ENCODE results near the gene NUP210L. TPM values are rescaled to one million over a fixed set of nuclear protein-coding genes. Genes with fewer than 3 reads are reported as not detected.

NUP210L gene
- total and polyA plus RNA-seq, 9 of the 15 experiments (the other 6 are each of a cell fraction or from before 2014, with no cell fraction given): 0.01 to 0.04 TPM; not detected in 7

DNA sequence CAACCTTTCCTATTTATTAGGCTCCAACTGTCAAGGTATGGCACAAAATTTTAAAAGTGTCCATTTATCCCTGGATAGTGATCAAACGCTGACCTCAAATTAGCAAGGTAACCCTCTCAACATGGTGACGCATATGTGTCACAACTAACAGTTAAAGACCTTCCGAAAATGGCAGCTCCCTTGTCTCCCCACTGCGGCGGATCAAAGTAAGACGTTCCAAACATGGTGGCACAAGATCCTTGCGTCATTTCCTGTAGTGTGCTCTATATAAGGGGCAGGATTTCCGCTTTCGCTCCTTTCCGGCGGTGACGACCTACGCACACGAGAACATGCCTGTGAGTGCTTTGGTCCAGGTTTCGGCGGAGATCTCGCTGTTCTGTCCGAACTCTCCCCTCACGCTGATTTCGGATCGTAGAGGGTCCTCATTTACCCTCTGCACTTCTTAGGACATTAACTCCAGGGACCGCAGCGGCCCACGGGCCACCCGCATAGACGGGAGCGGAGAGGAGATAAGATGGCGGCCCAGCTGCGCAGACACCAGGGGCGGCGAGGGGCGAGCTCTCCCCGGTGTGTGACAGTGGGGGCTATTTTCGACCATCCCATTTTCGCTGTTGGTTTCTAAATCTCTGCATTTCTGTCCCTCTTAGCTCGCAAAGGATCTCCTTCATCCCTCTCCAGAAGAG is 164.3 kb downstream of the NUP210L start, which contains the start of gene RPS27:
TSS of gene RPS27 (plus strand) at position 295 of the 683 bp plus-strand sequence. CDS start at position 330, 35 bp downstream.
- H3K4me1 ChIP-seq (replicated peaks in 1 of 2; ENCODE audit: control insufficient read depth in 2 of 2, insufficient read depth in 2 of 2, low read length in 2 of 2): peaks cover 6 to 11% of the 10 kb centered on the region in 2 experiments; a peak in 3 of 5 replicates
- H3K27me3 ChIP-seq (ENCODE audit: control insufficient read depth in 2 of 2, insufficient read depth in 2 of 2, low read length in 2 of 2): no peaks in the 10 kb centered on the region
- no TSS peak for BruUV-seq (replicated peaks)
- peaks cover 41% of the 10 kb centered on the region for H3K36me3 ChIP-seq (ENCODE audit: control insufficient read depth, insufficient read depth, low read length)
- no peaks in the 10 kb centered on the region for H3K9me3 ChIP-seq (replicated peaks; ENCODE audit: control insufficient read depth, insufficient read depth, low read depth, low read length)
- peaks cover 31% of the 10 kb centered on the region for H3K79me2 ChIP-seq (ENCODE audit: control insufficient read depth, insufficient read depth, low read length)
- intact Hi-C loops (cut with micrococcal nuclease): loop anchor here (5.0 kb wide), 1 partner anchor 192 kb away; no protein-coding TSS in a partner anchor
- under 1% methylated on average over 36 of the region's 36 CpGs for WGBS (ENCODE audit: insufficient coverage, low coverage, missing lambda C conversion rate)
- H3K4me3 ChIP-seq: peak within 1 kb of the TSS; percentile 81
- ATAC-seq (peak; percentile 84), FAIRE-seq (peak; percentile 98), DNase-seq (ENCODE audit: extremely low read depth in 1 of 4, low spot score in 3 of 4) (peak; percentile 82 to 98 (median 89))
- H4K20me1 ChIP-seq (replicated peaks; ENCODE audit: control insufficient read depth, insufficient read depth, low read length): no peaks in the 10 kb centered on the region; the same call in 1 of the 2 replicates
- in situ Hi-C loops (cut with MboI): no loop called here
- H3K4me2 ChIP-seq (ENCODE audit: insufficient read depth, low read length): peak within 1 kb of the TSS; percentile 98
- ChIA-PET POLR2A (interaction anchor here (0.6 to 4.4 kb wide), 91 partner anchors 9 to 591 kb away, joined by 3 to 104 read pairs (median 5); partner anchors contain the start of genes CHTOP, CREB3L4, CRTC2 and DENND4B), CTCF (ENCODE audit: low intra/inter-chr PET ratio) (interaction anchor here (0.6 kb wide), 1 partner anchor 274 kb away, joined by 7 read pairs; no protein-coding TSS in a partner anchor)
- H3K27ac ChIP-seq (ENCODE audit: extremely low read depth, low read depth, low read length): peak within 1 kb of the TSS; percentile 98
- H3K9me1 ChIP-seq (ENCODE audit: control insufficient read depth, insufficient read depth, low read length): no peaks in the 10 kb centered on the region
- peak within 1 kb of the TSS; percentile 97 for H3K9ac ChIP-seq (ENCODE audit: insufficient read depth in 1 of 2, low read depth in 2 of 2, low read length in 2 of 2)
- peak within 1 kb of the TSS; percentile 98 for H2AFZ ChIP-seq (ENCODE audit: low read depth, low read length)
- TF ChIP-seq FIP1L1 (IDR thresholded peaks at IDR 0.05; ENCODE audit: low read depth, low read length, poor library complexity, severe bottlenecking) (no peak), ERF (CRISPR knock-in tag; IDR thresholded peaks at IDR 0.05) (0 out of 2 replicates have a peak, but pooled peaks have one; percentile 32), HDAC2 (IDR thresholded peaks at IDR 0.05) (peak; percentile 55; the same call in 1 of the 2 replicates), HMGN3 (IDR thresholded peaks at IDR 0.05; ENCODE audit: borderline replicate concordance, extremely low read depth, insufficient read length, low read depth, low read length) (no peak), KLF1 (tag; IDR thresholded peaks at IDR 0.05) (no peak), ZNF124 (CRISPR knock-in tag; IDR thresholded peaks at IDR 0.05) (no peak), ZEB2 (IDR thresholded peaks at IDR 0.05) (no peak), CHD1 (IDR thresholded peaks at IDR 0.05; ENCODE audit: low read length) (peak; percentile 96), ELF2 (CRISPR knock-in tag; IDR thresholded peaks at IDR 0.05) (peak; percentile 92), ZFP1 (CRISPR knock-in tag; IDR thresholded peaks at IDR 0.05) (no peak), POLR2B (IDR thresholded peaks at IDR 0.05; ENCODE audit: low read depth, partially characterized antibody) (peak; percentile 100), CHD2 (IDR thresholded peaks at IDR 0.05; ENCODE audit: low read depth, low read length) (no peak), NCOA2 (IDR thresholded peaks at IDR 0.05; ENCODE audit: partially characterized antibody in 2 of 2) (no peak), ZBTB8A (IDR thresholded peaks at IDR 0.05; ENCODE audit: partially characterized antibody) (no peak)
- TF ChIP-seq, protein P1, sequence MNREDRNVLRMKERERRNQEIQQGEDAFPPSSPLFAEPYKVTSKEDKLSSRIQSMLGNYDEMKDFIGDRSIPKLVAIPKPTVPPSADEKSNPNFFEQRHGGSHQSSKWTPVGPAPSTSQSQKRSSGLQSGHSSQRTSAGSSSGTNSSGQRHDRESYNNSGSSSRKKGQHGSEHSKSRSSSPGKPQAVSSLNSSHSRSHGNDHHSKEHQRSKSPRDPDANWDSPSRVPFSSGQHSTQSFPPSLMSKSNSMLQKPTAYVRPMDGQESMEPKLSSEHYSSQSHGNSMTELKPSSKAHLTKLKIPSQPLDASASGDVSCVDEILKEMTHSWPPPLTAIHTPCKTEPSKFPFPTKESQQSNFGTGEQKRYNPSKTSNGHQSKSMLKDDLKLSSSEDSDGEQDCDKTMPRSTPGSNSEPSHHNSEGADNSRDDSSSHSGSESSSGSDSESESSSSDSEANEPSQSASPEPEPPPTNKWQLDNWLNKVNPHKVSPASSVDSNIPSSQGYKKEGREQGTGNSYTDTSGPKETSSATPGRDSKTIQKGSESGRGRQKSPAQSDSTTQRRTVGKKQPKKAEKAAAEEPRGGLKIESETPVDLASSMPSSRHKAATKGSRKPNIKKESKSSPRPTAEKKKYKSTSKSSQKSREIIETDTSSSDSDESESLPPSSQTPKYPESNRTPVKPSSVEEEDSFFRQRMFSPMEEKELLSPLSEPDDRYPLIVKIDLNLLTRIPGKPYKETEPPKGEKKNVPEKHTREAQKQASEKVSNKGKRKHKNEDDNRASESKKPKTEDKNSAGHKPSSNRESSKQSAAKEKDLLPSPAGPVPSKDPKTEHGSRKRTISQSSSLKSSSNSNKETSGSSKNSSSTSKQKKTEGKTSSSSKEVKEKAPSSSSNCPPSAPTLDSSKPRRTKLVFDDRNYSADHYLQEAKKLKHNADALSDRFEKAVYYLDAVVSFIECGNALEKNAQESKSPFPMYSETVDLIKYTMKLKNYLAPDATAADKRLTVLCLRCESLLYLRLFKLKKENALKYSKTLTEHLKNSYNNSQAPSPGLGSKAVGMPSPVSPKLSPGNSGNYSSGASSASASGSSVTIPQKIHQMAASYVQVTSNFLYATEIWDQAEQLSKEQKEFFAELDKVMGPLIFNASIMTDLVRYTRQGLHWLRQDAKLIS (CRISPR knock-in tag; IDR thresholded peaks at IDR 0.05): peak; percentile 99
- TF ChIP-seq, protein P2, sequence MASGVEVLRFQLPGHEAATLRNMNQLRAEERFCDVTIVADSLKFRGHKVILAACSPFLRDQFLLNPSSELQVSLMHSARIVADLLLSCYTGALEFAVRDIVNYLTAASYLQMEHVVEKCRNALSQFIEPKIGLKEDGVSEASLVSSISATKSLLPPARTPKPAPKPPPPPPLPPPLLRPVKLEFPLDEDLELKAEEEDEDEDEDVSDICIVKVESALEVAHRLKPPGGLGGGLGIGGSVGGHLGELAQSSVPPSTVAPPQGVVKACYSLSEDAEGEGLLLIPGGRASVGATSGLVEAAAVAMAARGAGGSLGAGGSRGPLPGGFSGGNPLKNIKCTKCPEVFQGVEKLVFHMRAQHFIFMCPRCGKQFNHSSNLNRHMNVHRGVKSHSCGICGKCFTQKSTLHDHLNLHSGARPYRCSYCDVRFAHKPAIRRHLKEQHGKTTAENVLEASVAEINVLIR (CRISPR knock-in tag; IDR thresholded peaks at IDR 0.05): peak; percentile 86

All from K562 (cell line).